NCI-H128 (cell line): Measurements from ENCODE around the gene DUSP12.

Experiments used
- DNase-seq: peaks from one replicate; lab custom pipeline; 2025; ENCODE audit not compliant: unreplicated experiment; lab: John Stamatoyannopoulos, UW

The DUSP12 gene

DNA sequence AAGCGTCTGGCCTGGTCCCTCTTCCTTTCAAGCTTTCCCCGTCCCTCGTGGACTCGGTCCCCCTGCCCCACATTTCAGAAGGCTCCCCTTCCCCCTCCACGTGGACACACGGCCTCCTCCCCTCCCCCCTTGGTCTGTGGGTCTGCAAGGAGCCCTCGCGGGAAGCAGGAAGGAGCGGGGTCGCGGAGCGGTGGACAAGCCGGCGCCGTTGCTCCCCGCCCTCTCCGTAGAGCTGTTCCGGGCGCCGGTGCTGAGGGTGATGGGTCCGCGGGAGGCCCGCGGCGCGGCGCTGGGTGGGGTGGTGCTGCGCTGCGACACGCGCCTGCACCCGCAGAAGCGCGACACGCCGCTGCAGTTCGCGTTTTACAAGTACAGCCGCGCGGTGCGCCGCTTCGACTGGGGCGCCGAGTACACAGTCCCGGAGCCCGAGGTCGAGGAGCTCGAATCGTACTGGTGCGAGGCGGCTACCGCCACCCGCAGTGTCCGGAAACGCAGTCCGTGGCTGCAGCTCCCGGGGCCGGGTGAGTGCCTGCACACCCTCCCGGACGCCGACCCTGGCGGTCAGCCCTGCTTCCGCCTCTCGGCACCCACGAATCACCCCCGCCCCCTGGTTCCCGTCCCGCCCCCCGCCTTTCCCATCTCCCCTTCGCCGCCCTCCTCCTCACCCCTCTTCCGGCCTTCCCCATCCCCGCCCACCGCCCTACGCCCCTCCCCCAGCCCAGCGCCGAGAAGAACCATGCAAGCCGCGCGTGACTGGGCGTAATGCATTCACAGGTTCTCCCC lies 22.9 kb upstream of the DUSP12 start:
- DNase-seq, result no peak

DNA sequence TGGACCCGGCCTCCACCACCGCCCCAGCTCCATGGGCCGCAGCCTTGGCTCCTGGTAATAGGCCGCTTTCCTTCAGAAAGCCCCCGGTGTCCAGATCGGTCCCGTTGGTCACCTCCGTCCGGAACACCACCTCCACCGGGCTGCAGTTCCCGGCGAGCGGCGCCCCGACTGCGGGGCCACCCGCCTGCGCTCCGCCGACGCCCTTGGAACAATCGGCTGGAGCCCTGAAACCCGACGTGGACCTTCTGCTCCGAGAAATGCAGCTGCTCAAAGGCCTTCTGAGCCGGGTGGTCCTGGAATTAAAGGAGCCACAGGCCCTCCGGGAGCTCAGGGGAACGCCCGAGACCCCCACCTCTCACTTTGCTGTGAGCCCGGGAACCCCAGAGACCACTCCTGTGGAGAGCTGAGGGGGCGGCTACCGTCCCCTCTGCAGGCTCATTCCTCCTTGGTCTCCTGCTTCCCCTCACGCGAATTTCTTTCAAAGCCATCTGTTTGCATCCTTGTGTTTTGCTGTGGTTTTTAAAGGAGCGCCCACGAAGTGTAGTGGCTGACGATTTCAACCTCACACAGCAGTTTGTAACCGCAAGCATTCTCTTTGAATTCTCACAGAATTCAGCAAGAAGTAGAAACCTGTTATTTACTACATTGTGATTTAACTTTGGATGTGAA lies 22.2 kb upstream of the DUSP12 start:
- DNase-seq, result no peak

DNA sequence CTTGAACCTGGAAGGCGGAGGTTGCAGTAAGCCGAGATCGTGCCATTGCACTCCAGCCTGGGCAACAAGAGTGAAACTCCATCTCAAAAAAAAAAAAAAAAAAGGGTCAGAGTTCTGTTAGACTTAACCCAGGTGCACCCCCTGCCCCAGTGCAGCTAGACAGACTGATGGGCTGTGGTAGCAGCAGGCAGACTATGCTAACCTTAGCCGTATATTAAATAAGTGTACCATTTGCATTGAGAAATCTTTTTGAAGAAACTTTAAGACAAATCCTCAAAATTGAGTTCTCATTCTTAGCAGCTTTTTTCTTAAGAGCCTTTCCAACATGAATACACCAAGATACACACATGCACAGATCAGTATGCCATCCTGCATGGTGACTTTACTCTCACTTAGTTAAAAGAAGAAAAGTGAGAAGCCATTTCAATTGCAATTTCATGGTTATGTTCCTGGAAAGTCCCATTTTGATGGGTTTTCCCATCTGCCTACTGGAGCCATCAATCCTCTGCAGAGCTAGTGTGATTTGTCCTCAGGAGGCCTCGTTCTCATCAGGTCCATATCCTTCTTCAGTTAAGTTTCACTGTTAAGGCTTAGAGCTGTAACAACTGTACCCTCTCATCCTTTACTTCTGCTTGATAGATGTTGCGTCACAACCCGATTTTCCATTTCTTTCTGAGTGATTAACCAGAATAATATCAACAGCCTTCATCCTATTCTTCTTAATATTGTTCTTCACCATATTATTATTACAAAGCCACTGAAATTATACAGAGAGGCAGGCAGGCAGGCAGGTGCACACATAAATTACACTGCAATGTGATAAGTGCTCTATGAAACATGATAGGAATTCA lies 21.0 kb upstream of the DUSP12 start:
- no peak for DNase-seq

DNA sequence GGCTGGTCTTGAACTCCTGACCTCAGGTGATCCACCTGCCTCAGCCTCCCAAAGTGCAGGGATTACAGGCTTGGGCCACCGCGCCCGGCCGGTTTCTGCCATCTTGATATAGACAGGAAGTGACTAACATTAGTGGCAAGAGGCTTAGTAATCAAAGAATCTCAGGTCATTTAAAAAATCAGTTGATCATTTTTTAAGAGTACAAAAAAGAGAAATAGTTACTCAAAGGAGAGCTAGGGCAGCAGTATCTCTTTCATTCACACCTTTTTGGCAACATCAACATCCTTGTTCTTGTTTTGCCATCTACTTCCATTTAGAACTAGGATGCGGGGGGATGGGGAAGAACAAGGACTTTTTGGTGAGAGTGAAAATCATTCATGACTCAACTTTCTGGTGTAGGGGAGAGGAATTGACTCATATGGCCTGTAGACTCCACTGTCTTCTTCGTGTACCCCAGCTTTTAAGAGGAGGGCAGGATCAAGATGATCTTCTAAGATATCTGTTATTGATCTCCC lies 19.5 kb upstream of the DUSP12 start:
- no peak for DNase-seq

DNA sequence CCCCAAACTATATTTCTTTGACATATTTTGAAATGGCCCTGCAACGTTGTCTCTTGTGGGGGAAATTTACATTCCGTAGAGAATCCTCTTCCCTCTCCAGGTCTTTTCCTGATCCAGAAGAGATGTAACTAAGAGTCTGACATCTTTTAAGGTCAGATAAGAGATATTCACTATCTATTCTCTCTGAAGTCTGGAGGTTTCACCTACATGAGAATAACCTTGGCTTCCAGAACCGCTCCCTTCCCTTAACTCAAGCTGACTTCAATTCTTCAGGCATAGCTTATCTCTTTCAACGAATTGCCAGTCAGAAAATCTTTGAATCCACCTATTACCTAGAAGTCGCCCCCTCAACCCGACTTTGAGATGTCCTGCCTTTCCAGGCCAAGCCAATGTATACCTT lies 18.3 kb upstream of the DUSP12 start:
- DNase-seq, result no peak

DNA sequence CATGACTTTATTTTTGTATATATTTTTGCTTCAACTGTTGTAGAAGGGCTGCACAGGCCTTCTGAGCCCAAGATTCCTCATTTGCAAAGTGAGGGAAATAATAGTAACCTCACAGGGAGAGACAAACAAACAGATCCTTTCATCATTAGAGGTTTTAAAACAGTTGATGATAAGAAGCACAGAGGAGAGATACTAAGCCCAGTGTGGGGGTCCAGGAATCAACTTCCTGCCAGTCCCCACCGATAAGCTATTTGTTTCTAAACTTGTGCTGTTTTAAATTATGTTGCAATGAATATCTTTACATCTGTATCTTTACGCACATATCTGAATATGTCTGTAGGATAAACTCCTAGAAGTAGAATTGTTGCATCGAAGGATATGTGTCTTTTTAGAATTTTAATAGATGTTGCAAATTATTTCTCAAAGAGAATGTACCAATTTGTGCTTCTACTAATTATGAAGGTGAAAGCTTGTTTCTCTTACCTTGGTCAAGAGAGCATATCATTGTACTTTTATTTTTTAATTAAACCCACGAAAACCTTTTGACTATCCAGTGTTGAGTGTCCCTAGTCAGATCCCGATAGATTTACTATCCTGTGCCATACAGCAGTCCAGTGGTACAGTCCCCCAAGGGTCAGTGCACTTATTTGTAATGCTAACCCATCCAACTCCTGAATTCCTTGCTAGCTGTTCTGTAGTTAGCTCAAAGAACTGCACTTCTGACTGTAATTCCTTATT lies 17.4 kb upstream of the DUSP12 start:
- DNase-seq, result no peak

DNA sequence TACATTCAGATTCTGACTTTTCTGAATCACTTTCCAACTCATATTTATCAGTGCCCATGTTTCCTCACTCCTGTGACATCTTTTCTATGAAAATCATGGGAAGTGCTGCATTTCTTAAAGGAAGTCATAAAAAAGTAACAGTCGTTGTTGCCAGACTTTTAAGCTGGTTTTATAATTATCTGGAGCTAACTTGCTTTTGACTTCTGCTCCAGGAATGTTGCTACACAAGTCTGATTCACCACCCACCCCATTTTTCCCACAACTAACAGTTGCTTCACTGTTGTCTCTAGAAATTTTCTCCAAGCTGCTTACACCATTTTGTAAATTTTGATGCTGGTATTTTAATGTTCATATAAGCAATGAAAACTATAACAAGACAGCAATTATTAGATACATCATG lies 16.1 kb upstream of the DUSP12 start:
- no peak for DNase-seq

DNA sequence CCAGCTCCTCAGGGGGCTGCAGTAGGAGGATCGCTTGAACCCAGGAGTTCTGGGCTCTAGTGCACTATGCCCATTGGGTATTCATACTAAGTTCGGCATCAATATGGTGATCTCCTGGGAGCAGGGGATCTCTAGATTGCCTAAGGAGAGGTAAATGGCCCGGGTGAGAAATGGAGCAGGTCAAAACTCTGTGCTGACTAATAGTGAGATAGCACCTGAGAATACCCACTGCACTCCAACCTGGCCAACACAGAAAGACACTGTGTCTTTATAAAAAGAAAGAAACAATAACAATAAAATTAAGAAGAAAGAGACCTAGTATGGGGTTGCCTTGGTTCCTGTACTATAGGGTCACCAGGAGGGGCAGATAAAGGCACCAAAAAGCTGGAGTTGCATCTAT lies 13.7 kb upstream of the DUSP12 start:
- no peak for DNase-seq

DNA sequence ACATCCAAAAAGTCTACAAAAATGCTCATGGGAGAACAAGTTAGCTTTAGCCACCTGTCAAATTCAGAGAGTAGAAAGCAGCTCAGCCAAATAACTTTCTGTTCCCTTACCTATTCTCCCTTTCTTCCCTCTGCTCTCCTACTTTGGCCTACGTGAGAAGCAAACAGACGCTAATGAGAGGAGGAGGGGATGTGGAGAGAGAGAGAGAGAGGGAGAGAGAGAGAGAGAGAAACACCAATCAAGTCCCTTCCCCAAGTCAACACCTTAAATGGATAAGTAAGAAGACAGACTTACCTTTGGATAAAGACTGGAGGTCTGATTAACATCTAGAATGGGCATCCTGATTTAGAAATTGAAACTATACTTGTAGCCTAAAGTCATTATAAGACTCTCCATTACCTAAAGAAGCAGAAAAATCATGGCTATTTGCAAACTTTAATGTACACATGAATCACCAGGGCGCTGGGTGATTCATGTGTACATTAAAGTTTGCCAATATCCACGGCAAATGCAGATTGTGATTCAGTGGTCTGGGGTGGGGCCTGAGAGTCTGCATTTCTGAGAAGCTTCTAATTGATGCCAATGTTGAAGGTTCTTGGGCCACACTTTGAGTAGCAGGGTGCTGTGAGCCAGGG lies 13.1 kb upstream of the DUSP12 start:
- no peak for DNase-seq

DNA sequence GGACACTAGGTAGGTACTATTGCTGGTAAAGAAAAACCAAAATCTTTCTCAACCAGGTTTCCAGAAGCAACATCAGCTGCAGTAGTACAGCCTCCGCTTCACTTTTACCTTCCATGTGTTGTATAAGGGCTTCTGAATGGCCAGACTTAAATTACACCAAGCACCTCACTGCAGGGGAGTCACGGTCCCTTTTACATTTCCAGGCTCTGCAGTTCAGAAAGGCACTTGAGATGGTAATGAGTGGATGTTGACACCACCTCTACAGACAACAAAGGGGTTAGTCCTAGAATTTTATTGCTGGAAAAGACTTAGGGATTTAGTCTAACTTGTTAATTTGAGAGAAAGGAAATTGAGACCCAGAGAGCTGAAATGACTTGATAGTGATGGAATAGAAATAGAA lies 12.0 kb upstream of the DUSP12 start:
- peak; percentile 27 for DNase-seq

DNA sequence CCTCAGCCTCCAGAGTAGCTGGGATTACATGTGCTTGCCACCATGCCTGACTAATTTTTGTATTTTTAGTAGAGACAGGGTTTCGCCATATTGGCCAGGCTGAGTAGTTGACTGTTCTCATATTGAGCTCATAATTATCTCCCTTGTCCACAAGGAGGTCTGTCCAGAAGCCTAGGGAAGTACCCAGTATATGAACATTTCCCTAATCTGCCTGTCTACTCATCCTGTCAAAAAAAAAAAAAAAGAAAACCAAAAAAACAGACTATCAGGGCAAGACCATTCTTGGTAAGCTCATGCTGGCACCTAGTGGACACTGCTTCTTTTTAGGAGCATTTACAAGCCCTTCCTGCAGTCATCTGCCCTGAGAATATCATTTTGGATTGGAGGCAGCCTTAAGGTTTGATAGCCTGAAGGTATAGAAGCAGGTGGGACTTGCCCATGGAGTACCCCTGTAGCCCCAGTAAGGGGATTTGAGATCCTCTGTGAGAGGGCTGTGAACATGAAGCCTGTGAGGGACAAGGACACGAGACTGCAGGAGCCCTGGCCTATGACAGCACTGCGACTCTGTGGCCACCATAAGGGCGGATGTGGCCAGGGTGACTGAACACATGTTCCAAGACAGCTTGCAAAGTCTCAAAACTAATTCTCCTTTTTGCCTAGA lies 10.8 kb upstream of the DUSP12 start:
- no peak for DNase-seq

DNA sequence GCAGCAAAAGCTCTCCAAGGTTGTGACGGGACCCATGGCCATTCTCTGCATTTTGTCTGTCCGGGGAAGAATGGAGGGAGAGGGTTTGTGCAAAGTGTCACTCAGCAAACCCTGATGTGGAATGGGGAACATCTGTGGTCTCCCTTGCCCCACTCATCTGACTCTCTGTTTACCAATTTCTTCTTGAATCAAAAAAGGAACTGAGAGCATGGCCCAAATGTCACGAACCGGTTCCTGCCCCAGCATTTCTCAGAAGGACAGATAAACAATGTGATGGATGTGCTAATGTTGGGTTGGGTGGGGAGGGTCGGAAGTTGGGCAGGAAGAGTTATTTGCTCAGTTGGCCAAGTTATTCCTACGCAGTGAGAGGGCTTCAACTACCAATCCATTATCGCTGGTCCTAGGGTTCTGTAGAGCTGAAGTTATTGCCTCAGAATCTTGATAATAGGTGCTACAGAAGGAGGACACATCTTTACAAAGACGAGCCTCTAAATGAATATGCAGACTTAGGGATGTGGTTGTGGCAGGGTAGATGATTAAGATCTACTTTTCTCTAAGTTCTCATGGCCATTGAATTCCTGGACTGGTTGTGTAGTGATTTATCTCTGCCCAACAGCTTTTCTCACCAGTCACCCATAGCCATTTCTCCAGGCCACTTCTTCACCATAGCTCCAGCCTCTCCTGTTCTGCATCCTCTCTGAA lies 9.6 kb upstream of the DUSP12 start:
- DNase-seq, result no peak

DNA sequence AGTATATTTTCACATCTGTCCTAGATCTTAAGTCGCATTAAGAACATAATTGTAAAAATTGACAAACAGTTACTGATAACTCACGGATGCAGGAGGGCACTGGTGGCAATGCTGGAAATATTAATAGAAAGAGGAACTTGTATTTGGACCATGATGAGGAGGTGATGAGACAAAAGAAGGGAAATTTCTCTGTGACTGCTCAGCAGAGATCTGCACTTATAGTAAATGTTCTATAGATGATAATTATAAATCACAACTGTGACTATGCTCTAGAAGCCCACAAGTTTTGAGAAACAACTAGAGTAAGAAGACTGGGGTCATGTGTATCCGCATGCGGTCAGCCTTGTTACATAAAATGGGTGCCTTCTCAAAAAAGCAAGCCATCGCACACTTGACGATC lies 8.7 kb upstream of the DUSP12 start:
- DNase-seq, result no peak

DNA sequence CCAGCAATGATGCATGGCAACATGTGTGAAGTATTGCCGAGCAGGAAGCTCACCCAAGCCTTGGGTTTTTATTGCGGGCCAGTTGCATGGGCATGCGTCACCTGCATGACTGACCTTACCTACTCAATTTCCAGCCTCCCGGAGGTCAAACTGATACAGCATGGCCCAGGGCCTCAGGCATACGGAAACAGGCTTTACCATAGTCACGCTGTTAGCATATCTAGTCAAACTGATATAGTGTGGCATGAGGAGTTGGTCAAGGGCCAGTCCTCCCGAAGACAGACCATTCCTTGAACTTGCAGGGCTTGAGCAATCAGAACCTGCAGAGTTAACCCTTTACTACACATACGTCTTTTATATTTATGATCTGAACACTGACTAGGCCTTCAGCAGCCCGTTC lies 6.4 kb upstream of the DUSP12 start:
- no peak for DNase-seq

DNA sequence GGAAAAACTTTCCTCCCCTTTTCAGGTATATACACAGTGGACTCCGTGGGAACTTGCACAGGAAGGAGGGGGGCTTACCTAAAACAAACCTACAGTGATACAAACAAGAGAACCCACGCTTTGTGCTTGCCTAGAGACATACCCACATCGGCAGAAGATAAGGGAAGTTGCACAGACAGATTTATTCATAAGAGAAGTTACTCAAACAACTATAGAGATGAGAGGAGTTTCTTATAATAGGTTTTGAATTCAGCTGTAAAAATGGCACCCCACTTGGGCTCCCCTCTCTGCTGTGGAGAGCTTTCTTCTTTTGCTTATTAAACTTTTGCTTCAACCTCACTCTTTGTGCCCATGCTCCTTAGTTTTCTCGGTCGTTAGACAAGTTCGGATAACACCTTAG lies 1.8 kb upstream of the DUSP12 start:
- DNase-seq, result no peak

DNA sequence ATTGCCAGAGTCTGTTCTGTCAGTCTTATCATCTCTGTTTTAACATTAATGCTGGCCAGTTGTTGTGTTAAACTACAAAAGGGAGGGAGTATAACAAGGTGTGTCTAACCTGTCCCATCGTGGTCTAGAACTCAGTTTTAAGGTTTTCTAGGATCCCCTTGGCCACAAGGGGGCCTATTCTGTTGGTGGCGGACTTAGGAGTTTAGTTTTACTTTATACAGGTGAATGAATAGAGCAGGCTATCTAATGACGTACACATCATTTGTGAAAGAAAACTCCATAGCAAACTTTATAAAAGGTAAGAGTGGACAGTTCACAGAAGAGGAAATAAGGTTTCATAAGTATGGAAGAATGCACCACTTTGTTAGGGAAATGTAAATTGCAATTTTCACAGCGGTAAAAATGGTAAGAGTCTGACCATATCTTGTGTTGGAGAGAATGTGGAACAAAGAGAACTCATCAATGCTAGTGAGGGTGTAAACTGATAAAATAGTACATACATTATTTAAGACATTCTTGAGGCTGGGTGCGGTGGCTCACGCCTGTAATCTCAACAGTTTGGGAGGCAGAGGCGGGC lies 14.0 kb downstream of the DUSP12 start:
- no peak for DNase-seq

DNA sequence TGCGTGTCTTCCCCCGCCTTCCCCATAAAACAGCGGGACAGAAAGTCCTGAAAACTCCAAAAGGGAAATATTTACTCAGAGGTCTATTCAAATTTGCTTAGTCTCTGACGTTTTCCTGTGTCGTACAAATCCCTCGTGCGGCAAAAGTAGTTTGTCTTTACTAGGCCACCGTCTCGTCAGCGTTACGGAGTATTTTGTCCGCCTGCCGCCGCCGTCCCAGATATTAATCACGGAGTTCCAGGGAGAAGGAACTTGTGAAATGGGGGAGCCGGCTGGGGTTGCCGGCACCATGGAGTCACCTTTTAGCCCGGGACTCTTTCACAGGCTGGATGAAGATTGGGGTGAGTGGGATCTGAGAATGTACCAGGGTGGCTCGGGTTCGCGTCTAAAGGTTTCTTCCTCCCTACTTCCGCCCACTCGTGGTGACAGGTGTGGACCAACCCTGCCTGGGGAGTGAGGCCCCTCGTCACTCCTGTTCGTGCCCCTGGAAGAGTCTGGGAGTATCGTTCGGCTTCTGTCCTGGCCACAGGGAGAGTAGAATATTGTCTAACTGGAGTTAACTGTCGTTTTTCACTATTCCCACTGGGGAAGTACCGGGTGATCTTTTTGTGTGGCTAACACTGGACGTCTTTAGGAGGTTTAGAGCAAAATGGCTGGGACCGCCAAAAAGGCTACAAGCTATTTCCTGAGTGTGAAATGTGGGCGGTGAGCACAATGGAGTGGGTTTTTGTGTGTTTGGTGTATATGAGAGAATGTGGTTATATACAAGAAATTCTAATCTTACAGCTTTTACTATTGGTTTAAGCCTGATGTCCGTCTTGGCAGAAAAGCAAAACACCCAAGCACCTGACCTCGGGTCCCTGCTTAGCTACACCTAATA lies 16.8 kb downstream of the DUSP12 start, which contains the start of gene ATF6:
ATF6 (plus strand) TSS at position 219 of the 880 bp plus-strand sequence; CDS start at position 260, 41 bp downstream.
- peak; percentile 80 for DNase-seq

DNA sequence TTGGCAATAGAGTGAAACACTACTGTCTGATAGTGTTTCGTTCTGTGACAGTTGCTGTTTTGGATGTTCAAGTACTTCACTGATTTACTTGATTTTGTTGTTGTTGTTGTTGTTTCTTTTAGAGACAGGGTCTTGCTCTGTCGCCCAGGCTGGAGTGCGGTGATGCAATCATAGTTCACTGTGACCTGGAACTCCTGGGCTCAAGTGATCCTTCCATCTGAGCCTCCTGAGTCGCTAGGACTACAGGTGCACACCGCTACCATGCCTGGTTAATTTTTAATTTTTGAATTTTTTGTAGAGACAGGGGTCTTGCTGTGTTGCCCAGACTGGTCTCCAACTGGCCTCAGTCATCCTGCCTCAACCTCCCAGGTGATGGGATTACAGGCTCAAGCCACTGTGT lies 18.9 kb downstream of the DUSP12 start:
- no peak for DNase-seq
